PC-3 (cell line): ENCODE measurements around the gene MUTYH. TPM values are rescaled to one million over a fixed set of nuclear protein-coding genes. Genes with fewer than 3 reads are reported as not detected.
A peak's percentile ranks its signal among the peaks of the same experiment; 100 is the strongest.

Experiments used
- ATAC-seq: fragments of 200-7000 bp; cut with Tn5 transposase; 2 replicates; pipeline ENCODE4 v1.9.1; 2020; ENCODE audit warnings: mild to moderate bottlenecking, moderate library complexity
- BruUV-seq: library from RNA; stranded (reverse); fragments of 400-500 nt; replicated peaks from 2 replicates; lab custom pipeline; 2021; lab: Mats Ljungman, UMichigan
- CTCF ChIA-PET: fragments of 300-600 bp; sonication (Branson Sonifier 250); formaldehyde crosslinking; loops from one replicate; lab custom pipeline; 2022; ENCODE audit warnings: antibody characterized with exemption; lab: Charles Lee
- POLR2A ChIA-PET: fragments of 300-600 bp; sonication (Branson Sonifier 250); formaldehyde crosslinking; loops from one replicate; lab custom pipeline; 2022; ENCODE audit warnings: antibody characterized with exemption; ENCODE audit not compliant: unreplicated experiment; lab: Charles Lee
- DNase-seq: peaks from one replicate; pipeline ENCODE4 v3.0.0-alpha.2; 2015
- H2AFZ ChIP-seq: fragments of 300-600 bp; sonication (generic); 2 replicates; pipeline ENCODE4 v1.6.0; 2016; ENCODE audit warnings: antibody characterized with exemption, low read length
- H3F3A ChIP-seq: fragments of 300-600 bp; sonication (generic); one replicate; pipeline ENCODE4 v1.6.0; 2017; ENCODE audit warnings: antibody characterized with exemption, low read length, control low read depth, mild to moderate bottlenecking; ENCODE audit not compliant: unreplicated experiment
- H3K27ac ChIP-seq: fragments of 300-600 bp; sonication (generic); 2 replicates; pipeline ENCODE4 v1.5.1; 2016; ENCODE audit warnings: mild to moderate bottlenecking, low read length
- H3K27me3 ChIP-seq: fragments of 300-600 bp; sonication (generic); 2 replicates; pipeline ENCODE4 v1.6.1; 2016; ENCODE audit warnings: low read length, mixed read lengths
- H3K36me3 ChIP-seq: fragments of 300-600 bp; sonication (generic); 2 replicates; pipeline ENCODE4 v1.6.1; 2016; ENCODE audit warnings: low read depth, mixed run types, low read length, mixed read lengths
- H3K4me1 ChIP-seq: fragments of 300-600 bp; sonication (generic); 2 replicates; pipeline ENCODE4 v1.5.1; 2016; ENCODE audit warnings: low read length; ENCODE audit not compliant: insufficient read depth
- H3K4me2 ChIP-seq: fragments of 300-600 bp; sonication (generic); 2 replicates; pipeline ENCODE4 v1.6.0; 2016; ENCODE audit warnings: low read length
- H3K4me3 ChIP-seq: fragments of 300-600 bp; sonication (generic); 2 replicates; pipeline ENCODE4 v1.5.1; 2016; ENCODE audit warnings: mild to moderate bottlenecking, low read length, mixed read lengths
- H3K79me2 ChIP-seq: fragments of 300-600 bp; sonication (generic); 2 replicates; pipeline ENCODE4 v1.6.1; 2017; ENCODE audit warnings: low read length, mixed read lengths
- H3K9ac ChIP-seq: fragments of 300-600 bp; sonication (generic); 2 replicates; pipeline ENCODE4 v1.6.0; 2016; ENCODE audit warnings: mild to moderate bottlenecking, low read length
- H3K9me2 ChIP-seq: fragments of 300-600 bp; sonication (generic); replicated peaks from 2 replicates; pipeline ENCODE4 v1.6.1; 2016; ENCODE audit warnings: mixed run types, low read length, mixed read lengths
- H3K9me3 ChIP-seq: fragments of 300-600 bp; sonication (generic); 2 replicates; pipeline ENCODE4 v1.6.1; 2016; ENCODE audit warnings: low read length, mixed read lengths
- H4K20me1 ChIP-seq: fragments of 300-600 bp; sonication (generic); 2 replicates; pipeline ENCODE4 v1.6.1; 2016; ENCODE audit warnings: low read length, mixed read lengths
- EZH2 ChIP-seq: fragments of 300-600 bp; sonication (generic); IDR thresholded peaks from one replicate; pipeline ENCODE4 v1.6.1; 2017; ENCODE audit warnings: antibody characterized with exemption, mild to moderate bottlenecking, low read length; ENCODE audit not compliant: unreplicated experiment
- EZH2phosphoT487 ChIP-seq: fragments of 300-600 bp; sonication (generic); IDR thresholded peaks from 2 replicates; pipeline ENCODE4 v1.6.1; 2018; ENCODE audit warnings: mild to moderate bottlenecking, antibody characterized with exemption, low read length, borderline replicate concordance
- intact Hi-C: fragments of 100-400 bp; cut with micrococcal nuclease; formaldehyde crosslinking; loops from 2 replicates; pipeline ENCODE4 v1.9.0; 2023
- total RNA-seq: library from RNA; depleted of rRNA; stranded (reverse); fragments of >200 nt; gene quantifications from 2 replicates; pipeline ENCODE4 v1.2.3, GENCODE V29; 2014
- TF ChIP-seq, protein P1 (sequence below): fragments of 300-600 bp; sonication (generic); conservative IDR thresholded peaks from 2 replicates; pipeline ENCODE4 v1.5.1; 2017; ENCODE audit warnings: antibody characterized with exemption, low read depth, mild to moderate bottlenecking, low read length

Gene MUTYH
- total RNA-seq, 1 experiment from 2014 or later: 22.8 TPM

DNA sequence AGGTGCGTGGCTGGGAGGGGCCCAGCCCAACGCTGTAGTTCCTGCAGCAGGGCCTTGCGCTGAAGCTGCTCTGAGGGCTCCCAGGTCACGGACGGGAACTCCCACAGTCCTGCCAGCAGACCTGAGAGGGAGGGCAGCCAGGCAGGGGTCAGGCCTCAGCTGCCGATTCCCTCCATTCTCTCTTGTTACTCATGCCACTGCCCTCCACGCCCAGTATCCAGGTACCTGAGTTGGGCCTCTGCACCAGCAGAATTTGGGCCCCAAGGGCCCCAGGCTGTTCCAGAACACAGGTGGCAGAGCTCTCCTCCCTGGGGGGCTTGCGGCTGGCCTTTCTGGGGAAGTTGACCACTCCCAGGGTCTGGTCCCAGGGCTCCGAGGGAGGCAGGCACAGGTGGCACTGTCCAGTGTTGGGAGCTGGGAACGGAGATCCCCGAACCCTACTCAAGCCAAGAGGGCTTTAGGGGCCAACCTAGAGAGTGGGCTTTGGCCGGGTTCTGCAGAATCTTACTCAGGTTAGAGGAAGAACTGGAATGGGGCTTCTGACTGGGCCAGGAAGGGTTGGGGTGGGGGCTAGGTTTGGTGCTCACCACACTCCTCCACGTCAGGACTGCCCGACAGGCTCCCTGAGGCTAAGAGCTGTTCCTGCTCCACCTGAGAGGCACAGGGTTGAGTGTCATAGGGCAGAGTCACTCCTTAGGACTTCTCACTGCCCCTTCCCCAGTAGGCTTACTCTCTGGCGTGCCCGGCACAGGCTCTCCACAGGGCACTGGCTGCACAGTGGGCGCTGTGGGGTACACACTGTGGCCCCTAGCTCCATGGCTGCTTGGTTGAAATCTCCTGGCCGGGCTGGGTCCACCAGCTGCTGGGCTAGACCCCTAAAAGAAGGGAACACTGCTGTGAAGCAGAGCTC is 8.5 kb downstream of the MUTYH start:
- no peak for ATAC-seq
- Histone ChIP-seq H3K27me3 (no peaks in the 10 kb centered on the region), H3F3A (no peaks in the 10 kb centered on the region), H3K4me3 (no peak overlapping the region), H3K4me1 (peaks cover 35% of the 10 kb centered on the region), H3K79me2 (no peaks in the 10 kb centered on the region), H3K9me2 (no peaks in the 10 kb centered on the region), H3K9ac (no peak overlapping the region), H3K4me2 (no peak overlapping the region), H4K20me1 (no peaks in the 10 kb centered on the region), H3K27ac (no peak overlapping the region), H2AFZ (no peak overlapping the region), H3K36me3 (no peaks in the 10 kb centered on the region), H3K9me3 (no peaks in the 10 kb centered on the region)
- ChIA-PET CTCF (no interaction called here), POLR2A (no interaction called here)
- BruUV-seq: no TSS peak
- TF ChIP-seq EZH2 (no peak), EZH2phosphoT487 (no peak)
- TF ChIP-seq, protein P1, sequence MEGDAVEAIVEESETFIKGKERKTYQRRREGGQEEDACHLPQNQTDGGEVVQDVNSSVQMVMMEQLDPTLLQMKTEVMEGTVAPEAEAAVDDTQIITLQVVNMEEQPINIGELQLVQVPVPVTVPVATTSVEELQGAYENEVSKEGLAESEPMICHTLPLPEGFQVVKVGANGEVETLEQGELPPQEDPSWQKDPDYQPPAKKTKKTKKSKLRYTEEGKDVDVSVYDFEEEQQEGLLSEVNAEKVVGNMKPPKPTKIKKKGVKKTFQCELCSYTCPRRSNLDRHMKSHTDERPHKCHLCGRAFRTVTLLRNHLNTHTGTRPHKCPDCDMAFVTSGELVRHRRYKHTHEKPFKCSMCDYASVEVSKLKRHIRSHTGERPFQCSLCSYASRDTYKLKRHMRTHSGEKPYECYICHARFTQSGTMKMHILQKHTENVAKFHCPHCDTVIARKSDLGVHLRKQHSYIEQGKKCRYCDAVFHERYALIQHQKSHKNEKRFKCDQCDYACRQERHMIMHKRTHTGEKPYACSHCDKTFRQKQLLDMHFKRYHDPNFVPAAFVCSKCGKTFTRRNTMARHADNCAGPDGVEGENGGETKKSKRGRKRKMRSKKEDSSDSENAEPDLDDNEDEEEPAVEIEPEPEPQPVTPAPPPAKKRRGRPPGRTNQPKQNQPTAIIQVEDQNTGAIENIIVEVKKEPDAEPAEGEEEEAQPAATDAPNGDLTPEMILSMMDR: no peak
- no peak for DNase-seq
- intact Hi-C loops: no loop called here

DNA sequence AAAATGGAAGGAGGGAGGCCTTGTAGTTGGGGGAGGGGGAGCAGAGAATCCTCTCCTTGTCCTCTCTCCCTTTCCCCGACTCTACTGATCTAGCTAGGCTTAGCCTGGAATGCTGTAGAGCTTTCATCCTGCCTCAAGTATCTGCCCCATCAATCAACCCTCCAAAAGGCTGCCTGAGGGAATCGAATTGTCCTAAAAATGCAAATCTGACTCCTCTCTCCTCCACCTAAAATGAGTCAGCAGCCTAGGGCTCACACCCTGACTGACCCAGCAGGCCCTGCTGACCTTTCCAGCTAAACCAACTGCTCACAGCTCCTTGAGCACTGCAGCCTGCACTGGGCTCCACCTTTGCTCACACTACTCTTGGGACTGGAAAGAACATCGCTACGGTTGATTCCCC is 10.8 kb downstream of the MUTYH start:
- peaks cover 13% of the 10 kb centered on the region for H3K4me1 ChIP-seq
- H3F3A ChIP-seq: no peaks in the 10 kb centered on the region
- no peaks in the 10 kb centered on the region for H3K9me2 ChIP-seq
- peak; percentile 79 for ATAC-seq
- H3K27me3 ChIP-seq: no peaks in the 10 kb centered on the region
- ChIA-PET POLR2A (no interaction called here), CTCF (interaction anchor here (0.5 to 0.6 kb wide), 2 partner anchors 26 to 376 kb away, joined by 5 to 7 read pairs; no protein-coding TSS in a partner anchor)
- H3K27ac ChIP-seq: no peak overlapping the region
- H3K4me3 ChIP-seq: no peak overlapping the region
- BruUV-seq: no TSS peak
- H3K4me2 ChIP-seq: peak overlapping the region; percentile 20
- no peaks in the 10 kb centered on the region for H3K9me3 ChIP-seq
- no peaks in the 10 kb centered on the region for H3K79me2 ChIP-seq
- no peaks in the 10 kb centered on the region for H4K20me1 ChIP-seq
- no peak overlapping the region for H3K9ac ChIP-seq
- TF ChIP-seq EZH2phosphoT487 (no peak), EZH2 (no peak)
- TF ChIP-seq, protein P1: no peak
- intact Hi-C loops: no loop called here
- peak; percentile 56 for DNase-seq
- no peak overlapping the region for H2AFZ ChIP-seq
- H3K36me3 ChIP-seq: no peaks in the 10 kb centered on the region

DNA sequence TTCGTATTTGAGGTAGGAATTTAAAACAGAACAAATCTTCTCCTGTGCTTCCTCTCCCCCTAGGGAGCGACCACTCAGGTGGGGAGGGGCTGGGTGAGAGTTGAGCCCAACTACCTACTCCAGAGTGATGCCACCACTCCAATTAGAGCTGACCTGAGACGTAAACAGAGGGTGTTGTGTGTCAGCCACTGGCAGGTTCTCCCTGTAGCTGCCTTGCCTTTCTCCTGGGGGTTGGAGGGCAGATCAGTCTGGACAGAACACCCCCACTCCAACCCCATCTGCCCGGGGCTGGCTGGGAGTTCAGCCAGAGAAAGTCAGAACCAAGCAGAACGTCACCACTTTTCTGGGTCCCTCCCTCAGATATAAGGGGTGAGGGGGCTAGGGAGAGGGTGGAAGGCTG is 11.6 kb downstream of the MUTYH start:
- Histone ChIP-seq H2AFZ (no peak overlapping the region), H3K4me3 (no peak overlapping the region), H3K9me2 (no peaks in the 10 kb centered on the region), H3K27me3 (no peaks in the 10 kb centered on the region), H3F3A (no peaks in the 10 kb centered on the region), H3K36me3 (no peaks in the 10 kb centered on the region), H3K9ac (no peak overlapping the region), H3K9me3 (no peaks in the 10 kb centered on the region), H3K79me2 (no peaks in the 10 kb centered on the region), H3K4me2 (no peak overlapping the region), H4K20me1 (no peaks in the 10 kb centered on the region), H3K4me1 (peaks cover 9% of the 10 kb centered on the region), H3K27ac (no peak overlapping the region)
- POLR2A ChIA-PET: no interaction called here
- BruUV-seq: no TSS peak
- ATAC-seq (no peak), DNase-seq (no peak)
- TF ChIP-seq, protein P1: no peak
- TF ChIP-seq EZH2 (no peak), EZH2phosphoT487 (no peak)
- intact Hi-C loops: no loop called here
- CTCF ChIA-PET: no interaction called here
